SU-DHL-6 (cell line): ENCODE results near the gene PITPNC1.

Experiments
- CTCF ChIP-seq: fragments of 200-600 bp; sonication (generic); IDR thresholded peaks from one replicate; pipeline ENCODE4 v1.5.1; 2017; ENCODE audit warnings: antibody characterized with exemption, mild to moderate bottlenecking, low read length, moderate library complexity; ENCODE audit not compliant: insufficient read depth, poor library complexity, severe bottlenecking
- EZH2phosphoT487 ChIP-seq: fragments of 200-600 bp; sonication (generic), shearing (Covaris generic); conservative IDR thresholded peaks from 2 replicates; pipeline ENCODE4 v1.6.1; 2018; ENCODE audit warnings: mild to moderate bottlenecking, antibody characterized with exemption, low read length, moderate library complexity, mixed read lengths

GRCh38 chr17:67359960-67360791, 16.9 kb upstream of the PITPNC1 start:
- TF ChIP-seq CTCF (no peak), EZH2phosphoT487 (no peak)
